ENCODE data around the gene SLC34A1. TPM values are rescaled to one million over a fixed set of nuclear protein-coding genes. Genes with fewer than 3 reads are reported as not detected.

Gene SLC34A1
- total and polyA plus RNA-seq, 2 experiments from 2014 or later, result not detected

DNA sequence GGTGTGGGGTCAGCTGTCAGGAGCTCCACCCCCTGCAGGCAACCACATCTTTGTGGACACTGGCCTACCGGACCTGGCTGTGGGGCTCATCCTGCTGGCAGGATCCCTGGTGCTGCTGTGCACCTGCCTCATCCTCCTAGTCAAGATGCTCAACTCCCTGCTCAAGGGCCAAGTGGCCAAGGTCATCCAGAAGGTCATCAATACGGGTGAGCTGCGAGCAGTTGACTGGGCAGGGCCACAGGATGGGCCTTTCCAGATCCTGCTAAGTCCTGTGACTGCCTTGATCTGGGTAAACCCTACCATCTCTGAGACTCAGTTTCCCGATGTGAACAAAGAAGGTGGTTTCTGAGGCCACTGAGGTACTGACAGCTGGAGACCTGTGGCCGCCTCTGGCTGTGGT is 9.8 kb downstream of the SLC34A1 start:
- no peaks in the 10 kb centered on the region for H4K20me1 ChIP-seq (replicated peaks; ENCODE audit: insufficient read depth)
- Mint-ChIP-seq H3K27ac (no peak overlapping the region), H3K4me1 (peaks cover 29% of the 10 kb centered on the region), H3K9me3 (no peaks in the 10 kb centered on the region), H3K27me3 (ENCODE audit: insufficient read depth, low read depth, poor library complexity) (peaks cover 30% of the 10 kb centered on the region), H3K4me3 (no peak overlapping the region), H3K36me3 (ENCODE audit: low read depth) (no peaks in the 10 kb centered on the region)
- no peak overlapping the region for H2AFZ ChIP-seq
- ATAC-seq (no peak), DNase-seq (ENCODE audit: low spot score) (no peak)
- H3K4me3 ChIP-seq, result no peak overlapping the region
- H3K79me2 ChIP-seq (replicated peaks; ENCODE audit: insufficient read depth), result no peaks in the 10 kb centered on the region
- H3F3A ChIP-seq (replicated peaks; ENCODE audit: low read depth), result 0 out of 2 replicates have a peak, but pooled peaks cover 8% of the 10 kb centered on the region
- peaks cover 13% of the 10 kb centered on the region; the same call in 1 of the 2 replicates for H3K27me3 ChIP-seq (ENCODE audit: insufficient read depth)
- no peak for TF ChIP-seq EZH2 (IDR thresholded peaks at IDR 0.05; ENCODE audit: low read depth, unreplicated experiment)
- TF ChIP-seq JUNB (IDR thresholded peaks at IDR 0.05; ENCODE audit: unreplicated experiment), result no peak
- TF ChIP-seq NANOG (IDR thresholded peaks at IDR 0.05; ENCODE audit: borderline replicate concordance), result no peak
- no peak for TF ChIP-seq ZNF331 (CRISPR knock-in tag; IDR thresholded peaks at IDR 0.05; ENCODE audit: low read depth)
- no peak for TF ChIP-seq STAT1 (IDR thresholded peaks at IDR 0.05; ENCODE audit: unreplicated experiment)
- no peak for TF ChIP-seq ZNF114 (CRISPR knock-in tag; IDR thresholded peaks at IDR 0.05)
- TF ChIP-seq, protein P1, sequence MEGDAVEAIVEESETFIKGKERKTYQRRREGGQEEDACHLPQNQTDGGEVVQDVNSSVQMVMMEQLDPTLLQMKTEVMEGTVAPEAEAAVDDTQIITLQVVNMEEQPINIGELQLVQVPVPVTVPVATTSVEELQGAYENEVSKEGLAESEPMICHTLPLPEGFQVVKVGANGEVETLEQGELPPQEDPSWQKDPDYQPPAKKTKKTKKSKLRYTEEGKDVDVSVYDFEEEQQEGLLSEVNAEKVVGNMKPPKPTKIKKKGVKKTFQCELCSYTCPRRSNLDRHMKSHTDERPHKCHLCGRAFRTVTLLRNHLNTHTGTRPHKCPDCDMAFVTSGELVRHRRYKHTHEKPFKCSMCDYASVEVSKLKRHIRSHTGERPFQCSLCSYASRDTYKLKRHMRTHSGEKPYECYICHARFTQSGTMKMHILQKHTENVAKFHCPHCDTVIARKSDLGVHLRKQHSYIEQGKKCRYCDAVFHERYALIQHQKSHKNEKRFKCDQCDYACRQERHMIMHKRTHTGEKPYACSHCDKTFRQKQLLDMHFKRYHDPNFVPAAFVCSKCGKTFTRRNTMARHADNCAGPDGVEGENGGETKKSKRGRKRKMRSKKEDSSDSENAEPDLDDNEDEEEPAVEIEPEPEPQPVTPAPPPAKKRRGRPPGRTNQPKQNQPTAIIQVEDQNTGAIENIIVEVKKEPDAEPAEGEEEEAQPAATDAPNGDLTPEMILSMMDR (conservative IDR thresholded peaks at IDR 0.05; ENCODE audit: low read depth in 2 of 2), result no peak
- TF ChIP-seq, protein P2, sequence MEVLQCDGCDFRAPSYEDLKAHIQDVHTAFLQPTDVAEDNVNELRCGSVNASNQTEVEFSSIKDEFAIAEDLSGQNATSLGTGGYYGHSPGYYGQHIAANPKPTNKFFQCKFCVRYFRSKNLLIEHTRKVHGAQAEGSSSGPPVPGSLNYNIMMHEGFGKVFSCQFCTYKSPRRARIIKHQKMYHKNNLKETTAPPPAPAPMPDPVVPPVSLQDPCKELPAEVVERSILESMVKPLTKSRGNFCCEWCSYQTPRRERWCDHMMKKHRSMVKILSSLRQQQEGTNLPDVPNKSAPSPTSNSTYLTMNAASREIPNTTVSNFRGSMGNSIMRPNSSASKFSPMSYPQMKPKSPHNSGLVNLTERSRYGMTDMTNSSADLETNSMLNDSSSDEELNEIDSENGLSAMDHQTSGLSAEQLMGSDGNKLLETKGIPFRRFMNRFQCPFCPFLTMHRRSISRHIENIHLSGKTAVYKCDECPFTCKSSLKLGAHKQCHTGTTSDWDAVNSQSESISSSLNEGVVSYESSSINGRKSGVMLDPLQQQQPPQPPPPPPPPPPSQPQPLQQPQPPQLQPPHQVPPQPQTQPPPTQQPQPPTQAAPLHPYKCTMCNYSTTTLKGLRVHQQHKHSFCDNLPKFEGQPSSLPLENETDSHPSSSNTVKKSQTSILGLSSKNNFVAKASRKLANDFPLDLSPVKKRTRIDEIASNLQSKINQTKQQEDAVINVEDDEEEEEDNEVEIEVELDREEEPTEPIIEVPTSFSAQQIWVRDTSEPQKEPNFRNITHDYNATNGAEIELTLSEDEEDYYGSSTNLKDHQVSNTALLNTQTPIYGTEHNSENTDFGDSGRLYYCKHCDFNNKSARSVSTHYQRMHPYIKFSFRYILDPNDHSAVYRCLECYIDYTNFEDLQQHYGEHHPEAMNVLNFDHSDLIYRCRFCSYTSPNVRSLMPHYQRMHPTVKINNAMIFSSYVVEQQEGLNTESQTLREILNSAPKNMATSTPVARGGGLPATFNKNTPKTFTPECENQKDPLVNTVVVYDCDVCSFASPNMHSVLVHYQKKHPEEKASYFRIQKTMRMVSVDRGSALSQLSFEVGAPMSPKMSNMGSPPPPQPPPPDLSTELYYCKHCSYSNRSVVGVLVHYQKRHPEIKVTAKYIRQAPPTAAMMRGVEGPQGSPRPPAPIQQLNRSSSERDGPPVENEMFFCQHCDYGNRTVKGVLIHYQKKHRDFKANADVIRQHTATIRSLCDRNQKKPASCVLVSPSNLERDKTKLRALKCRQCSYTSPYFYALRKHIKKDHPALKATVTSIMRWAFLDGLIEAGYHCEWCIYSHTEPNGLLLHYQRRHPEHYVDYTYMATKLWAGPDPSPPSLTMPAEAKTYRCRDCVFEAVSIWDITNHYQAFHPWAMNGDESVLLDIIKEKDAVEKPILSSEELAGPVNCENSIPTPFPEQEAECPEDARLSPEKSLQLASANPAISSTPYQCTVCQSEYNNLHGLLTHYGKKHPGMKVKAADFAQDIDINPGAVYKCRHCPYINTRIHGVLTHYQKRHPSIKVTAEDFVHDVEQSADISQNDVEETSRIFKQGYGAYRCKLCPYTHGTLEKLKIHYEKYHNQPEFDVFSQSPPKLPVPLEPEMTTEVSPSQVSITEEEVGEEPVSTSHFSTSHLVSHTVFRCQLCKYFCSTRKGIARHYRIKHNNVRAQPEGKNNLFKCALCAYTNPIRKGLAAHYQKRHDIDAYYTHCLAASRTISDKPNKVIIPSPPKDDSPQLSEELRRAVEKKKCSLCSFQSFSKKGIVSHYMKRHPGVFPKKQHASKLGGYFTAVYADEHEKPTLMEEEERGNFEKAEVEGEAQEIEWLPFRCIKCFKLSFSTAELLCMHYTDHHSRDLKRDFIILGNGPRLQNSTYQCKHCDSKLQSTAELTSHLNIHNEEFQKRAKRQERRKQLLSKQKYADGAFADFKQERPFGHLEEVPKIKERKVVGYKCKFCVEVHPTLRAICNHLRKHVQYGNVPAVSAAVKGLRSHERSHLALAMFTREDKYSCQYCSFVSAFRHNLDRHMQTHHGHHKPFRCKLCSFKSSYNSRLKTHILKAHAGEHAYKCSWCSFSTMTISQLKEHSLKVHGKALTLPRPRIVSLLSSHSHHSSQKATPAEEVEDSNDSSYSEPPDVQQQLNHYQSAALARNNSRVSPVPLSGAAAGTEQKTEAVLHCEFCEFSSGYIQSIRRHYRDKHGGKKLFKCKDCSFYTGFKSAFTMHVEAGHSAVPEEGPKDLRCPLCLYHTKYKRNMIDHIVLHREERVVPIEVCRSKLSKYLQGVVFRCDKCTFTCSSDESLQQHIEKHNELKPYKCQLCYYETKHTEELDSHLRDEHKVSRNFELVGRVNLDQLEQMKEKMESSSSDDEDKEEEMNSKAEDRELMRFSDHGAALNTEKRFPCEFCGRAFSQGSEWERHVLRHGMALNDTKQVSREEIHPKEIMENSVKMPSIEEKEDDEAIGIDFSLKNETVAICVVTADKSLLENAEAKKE (CRISPR knock-in tag; IDR thresholded peaks at IDR 0.05), result no peak
- no peak for TF ChIP-seq CREB1 (CRISPR knock-in tag; IDR thresholded peaks at IDR 0.05; ENCODE audit: low read depth)
- no peak for TF ChIP-seq EZH2phosphoT487 (IDR thresholded peaks at IDR 0.05; ENCODE audit: unreplicated experiment)
- H3K36me3 ChIP-seq (ENCODE audit: insufficient read depth), result no peaks in the 10 kb centered on the region
- no peak overlapping the region for H3K27ac ChIP-seq (ENCODE audit: low read depth)
- H3K9me2 ChIP-seq (ENCODE audit: insufficient read depth), result no peaks in the 10 kb centered on the region
- H3K4me1 ChIP-seq (ENCODE audit: insufficient read depth), result 0 out of 2 replicates have a peak, but pooled peaks cover 5% of the 10 kb centered on the region
- no peak overlapping the region for H3K4me2 ChIP-seq

All from GM23338 (cell line).